H9 (cell line): ENCODE results near the gene DUSP5. TPM values are rescaled to one million over a fixed set of nuclear protein-coding genes. Genes with fewer than 3 reads are reported as not detected.

ENCODE experiments used
- DNase-seq: peaks from one replicate; pipeline ENCODE4 v3.0.0-alpha.2; 2017
- H2AFZ ChIP-seq: one replicate; pipeline ENCODE4 v1.6.1; 2013; ENCODE audit warnings: mild to moderate bottlenecking, low read length, control low read depth, moderate library complexity
- H2AK5ac ChIP-seq: 2 replicates; pipeline ENCODE4 v1.6.1; 2013; ENCODE audit warnings: low read length, control low read depth, mixed read lengths; ENCODE audit not compliant: insufficient read length
- H2BK120ac ChIP-seq: one replicate; pipeline ENCODE4 v1.6.1; 2013; ENCODE audit warnings: low read depth, mild to moderate bottlenecking, low read length, control low read depth, inconsistent platforms; ENCODE audit not compliant: poor library complexity, severe bottlenecking
- H2BK12ac ChIP-seq: 2 replicates; pipeline ENCODE4 v1.6.1; 2013; ENCODE audit warnings: low read length, control low read depth, mixed read lengths, low read depth; ENCODE audit not compliant: insufficient read length
- H2BK15ac ChIP-seq: 2 replicates; pipeline ENCODE4 v1.6.1; 2013; ENCODE audit warnings: low read depth, low read length, control low read depth
- H2BK20ac ChIP-seq: one replicate; pipeline ENCODE4 v1.6.1; 2013; ENCODE audit warnings: low read depth, mild to moderate bottlenecking, low read length, control low read depth, inconsistent platforms; ENCODE audit not compliant: poor library complexity, severe bottlenecking
- H2BK5ac ChIP-seq: 2 replicates; pipeline ENCODE4 v1.6.1; 2013; ENCODE audit warnings: low read length, control low read depth, mixed read lengths; ENCODE audit not compliant: insufficient read length
- H3K14ac ChIP-seq: 2 replicates; pipeline ENCODE4 v1.6.1; 2013; ENCODE audit warnings: low read length, control low read depth; ENCODE audit not compliant: insufficient read depth
- H3K18ac ChIP-seq: 2 replicates; pipeline ENCODE4 v1.6.1; 2013; ENCODE audit warnings: low read depth, mild to moderate bottlenecking, mixed read lengths, low read length, control low read depth; ENCODE audit not compliant: insufficient read length
- H3K23ac ChIP-seq: 2 replicates; pipeline ENCODE4 v1.6.1; 2013; ENCODE audit warnings: low read length, control low read depth, mixed read lengths, low read depth; ENCODE audit not compliant: insufficient read length
- H3K23me2 ChIP-seq: 2 replicates; pipeline ENCODE4 v1.6.1; 2013; ENCODE audit warnings: low read depth, mild to moderate bottlenecking, mixed read lengths, low read length, control low read depth; ENCODE audit not compliant: insufficient read length, poor library complexity, severe bottlenecking
- H3K27ac ChIP-seq: 2 replicates; pipeline ENCODE4 v1.5.1; 2013; ENCODE audit warnings: low read length, control low read depth, mixed read lengths, low read depth; ENCODE audit not compliant: insufficient read length
- H3K27me3 ChIP-seq: 2 replicates; pipeline ENCODE4 v1.6.1; 2013; ENCODE audit warnings: low read length, control low read depth, inconsistent platforms; ENCODE audit not compliant: insufficient read depth
- H3K4ac ChIP-seq: 2 replicates; pipeline ENCODE4 v1.6.1; 2013; ENCODE audit warnings: low read depth, mild to moderate bottlenecking, control low read depth, inconsistent platforms, low read length, moderate library complexity
- H3K4me1 ChIP-seq: 2 replicates; pipeline ENCODE4 v1.6.1; 2013; ENCODE audit warnings: low read length, control low read depth, inconsistent platforms; ENCODE audit not compliant: insufficient read depth
- H3K4me2 ChIP-seq: 2 replicates; pipeline ENCODE4 v1.6.1; 2013; ENCODE audit warnings: low read length, control low read depth, mixed read lengths; ENCODE audit not compliant: insufficient read length, insufficient read depth
- H3K56ac ChIP-seq: 2 replicates; pipeline ENCODE4 v1.6.1; 2013; ENCODE audit warnings: low read depth, mild to moderate bottlenecking, mixed read lengths, low read length, control low read depth; ENCODE audit not compliant: insufficient read length
- H3K79me1 ChIP-seq: 2 replicates; pipeline ENCODE4 v1.6.1; 2013; ENCODE audit warnings: low read depth, mild to moderate bottlenecking, moderate library complexity, low read length, control low read depth, inconsistent platforms; ENCODE audit not compliant: insufficient read depth, poor library complexity, severe bottlenecking
- H3K79me2 ChIP-seq: 2 replicates; pipeline ENCODE4 v1.6.1; 2013; ENCODE audit warnings: low read length, control low read depth, inconsistent platforms; ENCODE audit not compliant: insufficient read depth
- H3K9ac ChIP-seq: 2 replicates; pipeline ENCODE4 v1.6.1; 2013; ENCODE audit warnings: low read length, control low read depth, mixed read lengths; ENCODE audit not compliant: insufficient read length; ENCODE audit errors: extremely low read depth
- H3K9me3 ChIP-seq: one replicate; pipeline ENCODE4 v1.6.1; 2013; ENCODE audit warnings: low read depth, low read length, inconsistent platforms; ENCODE audit not compliant: control insufficient read depth
- H3T11ph ChIP-seq: one replicate; pipeline ENCODE4 v1.6.1; 2013; ENCODE audit warnings: mild to moderate bottlenecking, low read length, control low read depth, inconsistent platforms
- H4K20me1 ChIP-seq: one replicate; pipeline ENCODE4 v1.6.1; 2013; ENCODE audit not compliant: control insufficient read depth, insufficient read length, insufficient read depth
- H4K5ac ChIP-seq: 2 replicates; pipeline ENCODE4 v1.6.1; 2013; ENCODE audit warnings: low read depth, mild to moderate bottlenecking, mixed read lengths, low read length, control low read depth; ENCODE audit not compliant: insufficient read length
- H4K8ac ChIP-seq: replicated peaks from 2 replicates; pipeline ENCODE4 v1.6.1; 2013; ENCODE audit warnings: low read length, control low read depth, mixed read lengths, low read depth; ENCODE audit not compliant: insufficient read length
- H4K91ac ChIP-seq: 2 replicates; pipeline ENCODE4 v1.6.1; 2013; ENCODE audit warnings: low read depth, mild to moderate bottlenecking, moderate library complexity, mixed read lengths, low read length, control low read depth; ENCODE audit not compliant: insufficient read length
- H3K27ac Mint-ChIP-seq, 3 experiments: 2 replicates in 2 of 3; 3 replicates in 1 of 3; pipeline ENCODE4 v1.8.0; 2020 to 2021; ENCODE audit warnings: mixed read lengths in 3 of 3, mild to moderate bottlenecking in 1 of 3, moderate library complexity in 1 of 3
- H3K27me3 Mint-ChIP-seq: 2 replicates; pipeline ENCODE4 v1.8.0; 2021; ENCODE audit warnings: low read depth, mild to moderate bottlenecking, moderate library complexity, mixed read lengths
- H3K36me3 Mint-ChIP-seq, 3 experiments: 2 replicates in 2 of 3; 3 replicates in 1 of 3; pipeline ENCODE4 v1.8.0; 2020 to 2021; ENCODE audit warnings: low read depth in 3 of 3, mixed read lengths in 3 of 3; ENCODE audit not compliant: insufficient read depth in 1 of 3
- H3K4me1 Mint-ChIP-seq, 2 experiments: 2 replicates each; pipeline ENCODE4 v1.8.0; 2020; ENCODE audit warnings: mixed read lengths in 2 of 2
- H3K4me3 Mint-ChIP-seq, 2 experiments: 2 replicates in 1 of 2; 3 replicates in 1 of 2; pipeline ENCODE4 v1.8.0; 2020 to 2021; ENCODE audit warnings: mild to moderate bottlenecking in 2 of 2, mixed read lengths in 2 of 2, moderate library complexity in 1 of 2
- H3K9me3 Mint-ChIP-seq, 2 experiments: 2 replicates in 1 of 2; 3 replicates in 1 of 2; pipeline ENCODE4 v1.8.0; 2020; ENCODE audit warnings: mild to moderate bottlenecking in 2 of 2, mixed read lengths in 2 of 2, moderate library complexity in 1 of 2
- CTCF ChIP-seq: fragments of 200-600 bp; sonication (generic); conservative IDR thresholded peaks from 3 replicates; pipeline ENCODE4 v1.8.0; 2021; ENCODE audit warnings: antibody characterized with exemption, mild to moderate bottlenecking
- WGBS: extraction: QIAGEN DNeasy Blood & Tissue Kit; methylation state at CpG from one replicate; pipeline ENCODE4 v1.1.7; 2013; ENCODE audit warnings: missing lambda C conversion rate, low lambda C conversion rate, mixed read lengths; ENCODE audit not compliant: insufficient read length; ENCODE audit errors: extremely low coverage; 5-methylcytosine and 5-hydroxymethylcytosine counted together
- total RNA-seq: library from RNA; stranded (reverse); gene quantifications from 2 replicates; pipeline ENCODE4 v1.2.1, GENCODE V29; 2021

DUSP5 gene
- total RNA-seq, 1 experiment from 2014 or later, result 29.3 TPM

GRCh38 chr10:110556969-110557601 lies 59.4 kb downstream of the DUSP5 start:
- no peak overlapping the region for H2BK5ac ChIP-seq
- H2AFZ ChIP-seq, result peak overlapping the region; percentile 40
- Mint-ChIP-seq H3K9me3 (peaks cover 5 to 6% of the 10 kb centered on the region in 2 experiments; a peak in 4 of 5 replicates), H3K4me1 (peaks cover 23 to 26% of the 10 kb centered on the region in 2 experiments), H3K36me3 (peaks cover 0 to 7% (median 2%) of the 10 kb centered on the region in 3 experiments; a peak in 2 of 7 replicates), H3K27me3 (no peaks in the 10 kb centered on the region), H3K4me3 (no peak overlapping the region), H3K27ac (no peak overlapping the region)
- H3T11ph ChIP-seq, result no peak overlapping the region
- no peak overlapping the region for H3K18ac ChIP-seq
- no peak overlapping the region for H3K4ac ChIP-seq
- no peak overlapping the region for H2BK15ac ChIP-seq
- no peak overlapping the region for H3K56ac ChIP-seq
- H4K5ac ChIP-seq, result no peak overlapping the region
- no peak overlapping the region for H3K14ac ChIP-seq
- no peak overlapping the region for H2BK12ac ChIP-seq
- no peaks in the 10 kb centered on the region for H3K79me1 ChIP-seq
- TF ChIP-seq CTCF, result peak; percentile 75
- no peaks in the 10 kb centered on the region for H4K20me1 ChIP-seq
- WGBS, result no CpG with 5 or more reads among the region's 9 CpGs
- H3K9ac ChIP-seq, result no peak overlapping the region
- no peaks in the 10 kb centered on the region; the same call in 1 of the 2 replicates for H3K4me1 ChIP-seq
- no peak overlapping the region for H3K23ac ChIP-seq
- no peak overlapping the region for H4K8ac ChIP-seq
- no peak overlapping the region for H4K91ac ChIP-seq
- peak; percentile 69 for DNase-seq
- H3K79me2 ChIP-seq, result no peaks in the 10 kb centered on the region
- H3K4me2 ChIP-seq, result no peak overlapping the region
- H3K9me3 ChIP-seq, result no peaks in the 10 kb centered on the region
- H3K23me2 ChIP-seq, result no peaks in the 10 kb centered on the region
- H3K27ac ChIP-seq, result no peak overlapping the region
- no peak overlapping the region for H2AK5ac ChIP-seq
- H2BK120ac ChIP-seq, result no peak overlapping the region
- H2BK20ac ChIP-seq, result no peak overlapping the region
- no peaks in the 10 kb centered on the region for H3K27me3 ChIP-seq
